ENCODE data around the gene CTRB1.

The CTRB1 gene

GRCh38 chr16:75195811-75196790, 22.7 kb upstream of the CTRB1 start:
- H3K4me3 ChIP-seq (ENCODE audit: low read depth, low read length), result no peak overlapping the region
- DNase-seq (ENCODE audit: low read depth), result no peak
- TF ChIP-seq, protein P1, sequence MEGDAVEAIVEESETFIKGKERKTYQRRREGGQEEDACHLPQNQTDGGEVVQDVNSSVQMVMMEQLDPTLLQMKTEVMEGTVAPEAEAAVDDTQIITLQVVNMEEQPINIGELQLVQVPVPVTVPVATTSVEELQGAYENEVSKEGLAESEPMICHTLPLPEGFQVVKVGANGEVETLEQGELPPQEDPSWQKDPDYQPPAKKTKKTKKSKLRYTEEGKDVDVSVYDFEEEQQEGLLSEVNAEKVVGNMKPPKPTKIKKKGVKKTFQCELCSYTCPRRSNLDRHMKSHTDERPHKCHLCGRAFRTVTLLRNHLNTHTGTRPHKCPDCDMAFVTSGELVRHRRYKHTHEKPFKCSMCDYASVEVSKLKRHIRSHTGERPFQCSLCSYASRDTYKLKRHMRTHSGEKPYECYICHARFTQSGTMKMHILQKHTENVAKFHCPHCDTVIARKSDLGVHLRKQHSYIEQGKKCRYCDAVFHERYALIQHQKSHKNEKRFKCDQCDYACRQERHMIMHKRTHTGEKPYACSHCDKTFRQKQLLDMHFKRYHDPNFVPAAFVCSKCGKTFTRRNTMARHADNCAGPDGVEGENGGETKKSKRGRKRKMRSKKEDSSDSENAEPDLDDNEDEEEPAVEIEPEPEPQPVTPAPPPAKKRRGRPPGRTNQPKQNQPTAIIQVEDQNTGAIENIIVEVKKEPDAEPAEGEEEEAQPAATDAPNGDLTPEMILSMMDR (IDR thresholded peaks at IDR 0.05; ENCODE audit: control insufficient read depth, extremely low read depth, insufficient read depth), result no peak

DNA sequence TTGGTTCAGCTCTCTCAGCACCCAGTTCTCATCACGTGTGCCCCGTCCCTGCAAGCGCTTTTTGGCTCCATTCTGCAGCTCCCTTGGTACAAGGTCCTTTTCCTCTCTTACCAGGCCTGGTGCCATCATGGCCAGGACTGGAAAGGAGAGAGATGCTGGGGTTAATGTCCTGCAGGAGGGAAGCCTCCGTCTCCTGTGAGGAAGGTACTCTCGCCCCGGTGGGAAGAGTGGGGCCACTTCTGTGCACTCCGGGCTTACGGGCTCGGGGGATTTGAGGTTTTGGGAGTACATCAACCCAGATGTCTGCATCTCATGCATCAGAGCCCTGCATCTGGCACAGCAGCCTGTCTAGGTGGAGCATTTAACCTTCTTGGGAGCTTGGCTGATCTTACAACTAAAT, 22.0 kb upstream of the CTRB1 start:
- TF ChIP-seq, protein P1 (IDR thresholded peaks at IDR 0.05; ENCODE audit: control insufficient read depth, extremely low read depth, insufficient read depth), result no peak
- H3K4me3 ChIP-seq (ENCODE audit: low read depth, low read length), result no peak overlapping the region
- no peak for DNase-seq (ENCODE audit: low read depth)

- H3K4me3 ChIP-seq (ENCODE audit: low read depth, low read length), result no peak overlapping the region
- TF ChIP-seq, protein P1 (IDR thresholded peaks at IDR 0.05; ENCODE audit: control insufficient read depth, extremely low read depth, insufficient read depth), result no peak
- no peak for DNase-seq (ENCODE audit: low read depth)
Observed at GRCh38 chr16:75197522-75198134, 21.2 kb upstream of the CTRB1 start.

- no peak overlapping the region for H3K4me3 ChIP-seq (ENCODE audit: low read depth, low read length)
- TF ChIP-seq, protein P1 (IDR thresholded peaks at IDR 0.05; ENCODE audit: control insufficient read depth, extremely low read depth, insufficient read depth), result no peak
- DNase-seq (ENCODE audit: low read depth), result no peak
Observed at GRCh38 chr16:75198135-75198600, 20.6 kb upstream of the CTRB1 start.

GRCh38 chr16:75202069-75202590, 16.7 kb upstream of the CTRB1 start:
- TF ChIP-seq, protein P1 (IDR thresholded peaks at IDR 0.05; ENCODE audit: control insufficient read depth, extremely low read depth, insufficient read depth), result no peak
- DNase-seq (ENCODE audit: low read depth), result no peak
- no peak overlapping the region for H3K4me3 ChIP-seq (ENCODE audit: low read depth, low read length)

DNA sequence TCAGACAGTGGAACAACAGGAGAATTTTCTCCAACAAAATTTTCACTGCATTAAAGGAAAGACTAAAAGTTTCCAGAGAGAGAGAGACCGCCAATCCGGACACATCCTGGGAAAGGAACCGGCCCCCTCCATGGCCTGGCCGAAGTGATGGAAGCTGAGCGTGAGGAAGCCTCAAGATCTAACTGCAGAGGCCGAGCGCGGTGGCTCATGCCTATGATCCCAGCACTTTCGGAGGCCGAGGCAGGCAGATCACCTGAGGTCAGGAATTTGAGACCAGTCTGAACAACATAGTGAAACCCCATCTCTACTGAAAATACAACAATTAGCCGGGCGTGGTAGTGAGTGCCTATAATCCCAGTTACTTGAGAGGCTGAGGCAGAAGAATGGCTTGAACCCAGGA, 15.7 kb upstream of the CTRB1 start:
- TF ChIP-seq, protein P1 (IDR thresholded peaks at IDR 0.05; ENCODE audit: control insufficient read depth, extremely low read depth, insufficient read depth), result no peak
- DNase-seq (ENCODE audit: low read depth), result no peak
- no peak overlapping the region for H3K4me3 ChIP-seq (ENCODE audit: low read depth, low read length)

All from LNCaP clone FGC (cell line).